ENCODE data around the gene TBXT.
"Not testable (repeated sequence)": the region's sequence is repeated elsewhere in the genome, so short reads cannot be mapped to it uniquely, and the experiment has no call there.

TBXT gene

GRCh38 chr6:166201878-166202277 is 34.2 kb upstream of the TBXT start:
- Histone ChIP-seq H3K27ac (no peak overlapping the region), H3K9me3 (no peaks in the 10 kb centered on the region), H3K4me3 (no peak overlapping the region), H3K4me1 (peaks cover 18% of the 10 kb centered on the region; the same call in 1 of the 2 replicates), H3K36me3 (no peaks in the 10 kb centered on the region), H4K20me1 (no peaks in the 10 kb centered on the region), H3K27me3 (no peaks in the 10 kb centered on the region), H3K4me2 (peak overlapping the region; percentile 17; the same call in 1 of the 2 replicates), H3K9ac (no peak overlapping the region)
- no peak for TF ChIP-seq Cebpa-rat (IDR thresholded peaks at IDR 0.05)

DNA sequence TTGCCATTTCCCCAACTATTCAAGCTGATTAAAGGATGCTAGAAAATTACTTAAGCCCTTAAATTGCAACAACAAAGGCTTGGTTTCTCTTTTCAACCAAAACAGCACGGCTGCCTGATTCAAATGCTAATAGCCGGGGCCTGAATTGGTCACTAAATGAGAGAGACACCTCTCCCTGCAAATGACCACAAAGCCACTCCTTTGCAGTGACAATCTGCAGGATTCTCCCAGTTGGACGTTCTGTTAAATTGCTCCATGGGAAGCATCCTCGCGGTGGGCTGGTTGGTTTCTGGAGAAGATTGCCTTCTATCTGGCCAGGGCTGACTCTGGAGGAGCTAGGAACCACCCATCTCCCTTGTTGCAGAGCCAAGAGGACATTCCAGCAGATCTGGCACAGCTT is 29.7 kb upstream of the TBXT start:
- H3K9ac ChIP-seq = no peak overlapping the region

GRCh38 chr6:166195860-166196238 is 28.2 kb upstream of the TBXT start:
- H3K27ac ChIP-seq = no peak overlapping the region
- H3K36me3 ChIP-seq = no peaks in the 10 kb centered on the region
- H3K27me3 ChIP-seq = no peaks in the 10 kb centered on the region
- no peaks in the 10 kb centered on the region for H3K4me1 ChIP-seq
- no peak overlapping the region for H3K4me2 ChIP-seq
- no peak overlapping the region for H3K4me3 ChIP-seq
- no peak overlapping the region for H3K9ac ChIP-seq
- no peak for TF ChIP-seq Cebpa-rat (IDR thresholded peaks at IDR 0.05)
- no peaks in the 10 kb centered on the region for H3K9me3 ChIP-seq
- H4K20me1 ChIP-seq = no peaks in the 10 kb centered on the region

More for the DNA sequence above, 29.7 kb upstream of the TBXT start:
- Histone ChIP-seq H3K27me3 (no peaks in the 10 kb centered on the region), H3K4me1 (peaks cover 7% of the 10 kb centered on the region; the same call in 1 of the 2 replicates), H3K4me2 (no peak overlapping the region), H3K36me3 (no peaks in the 10 kb centered on the region), H4K20me1 (no peaks in the 10 kb centered on the region), H3K9me3 (no peaks in the 10 kb centered on the region), H3K4me3 (no peak overlapping the region), H3K27ac (no peak overlapping the region)
- TF ChIP-seq Cebpa-rat (IDR thresholded peaks at IDR 0.05) = no peak

GRCh38 chr6:166194914-166195859 is 27.5 kb upstream of the TBXT start:
- H3K4me1 ChIP-seq = no peaks in the 10 kb centered on the region
- H4K20me1 ChIP-seq = no peaks in the 10 kb centered on the region
- no peak overlapping the region for H3K4me3 ChIP-seq
- no peak overlapping the region for H3K27ac ChIP-seq
- no peak overlapping the region for H3K4me2 ChIP-seq
- H3K9me3 ChIP-seq = no peaks in the 10 kb centered on the region
- no peak overlapping the region for H3K9ac ChIP-seq
- H3K36me3 ChIP-seq = no peaks in the 10 kb centered on the region
- TF ChIP-seq Cebpa-rat (IDR thresholded peaks at IDR 0.05) = no peak
- H3K27me3 ChIP-seq = no peaks in the 10 kb centered on the region

- no peak for TF ChIP-seq Cebpa-rat (IDR thresholded peaks at IDR 0.05)
- Histone ChIP-seq H3K4me2 (no peak overlapping the region), H3K36me3 (no peaks in the 10 kb centered on the region), H3K9me3 (no peaks in the 10 kb centered on the region), H3K4me3 (no peak overlapping the region), H4K20me1 (no peaks in the 10 kb centered on the region), H3K9ac (no peak overlapping the region), H3K27me3 (no peaks in the 10 kb centered on the region), H3K27ac (no peak overlapping the region), H3K4me1 (no peaks in the 10 kb centered on the region)
Observed at GRCh38 chr6:166192557-166192956, 24.9 kb upstream of the TBXT start.

GRCh38 chr6:166192136-166192535 is 24.5 kb upstream of the TBXT start:
- no peak overlapping the region for H3K4me3 ChIP-seq
- no peaks in the 10 kb centered on the region for H4K20me1 ChIP-seq
- no peak for TF ChIP-seq Cebpa-rat (IDR thresholded peaks at IDR 0.05)
- no peaks in the 10 kb centered on the region for H3K27me3 ChIP-seq
- H3K9me3 ChIP-seq = peaks cover 2% of the 10 kb centered on the region; the same call in 1 of the 2 replicates
- no peaks in the 10 kb centered on the region for H3K4me1 ChIP-seq
- H3K36me3 ChIP-seq = no peaks in the 10 kb centered on the region
- H3K27ac ChIP-seq = no peak overlapping the region
- no peak overlapping the region for H3K4me2 ChIP-seq
- H3K9ac ChIP-seq = no peak overlapping the region

DNA sequence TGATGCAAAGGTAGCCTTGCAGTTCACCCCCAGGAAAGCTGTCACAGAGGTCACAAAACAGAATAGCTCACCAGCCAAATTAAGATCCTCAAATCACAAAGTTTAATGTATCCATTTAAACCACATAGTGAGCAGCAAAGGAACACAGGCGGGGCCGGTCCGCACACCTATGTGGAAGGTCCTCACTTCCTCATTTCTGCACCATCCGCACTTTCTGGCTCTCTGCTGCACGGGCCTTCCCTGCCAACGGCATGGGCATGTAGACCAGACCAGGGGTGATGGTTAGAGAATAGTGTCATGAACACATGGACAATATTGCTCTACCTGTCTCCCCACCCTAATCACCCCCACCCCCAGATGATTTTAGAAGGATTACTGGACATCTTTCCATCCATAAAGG is 12.1 kb upstream of the TBXT start:
- TF ChIP-seq Cebpa-rat (IDR thresholded peaks at IDR 0.05) = no peak
- Histone ChIP-seq H3K4me3 (no peak overlapping the region), H3K9me3 (no peaks in the 10 kb centered on the region), H3K27ac (no peak overlapping the region), H3K4me1 (no peaks in the 10 kb centered on the region), H3K9ac (no peak overlapping the region), H3K36me3 (no peaks in the 10 kb centered on the region), H3K27me3 (no peaks in the 10 kb centered on the region), H4K20me1 (no peaks in the 10 kb centered on the region), H3K4me2 (no peak overlapping the region)

GRCh38 chr6:166176106-166176505 is 8.5 kb upstream of the TBXT start:
- Histone ChIP-seq H3K27ac (no peak overlapping the region), H3K4me2 (no peak overlapping the region), H3K36me3 (no peaks in the 10 kb centered on the region), H3K27me3 (no peaks in the 10 kb centered on the region), H3K4me3 (no peak overlapping the region), H3K9ac (no peak overlapping the region), H4K20me1 (no peaks in the 10 kb centered on the region), H3K4me1 (peaks cover 33% of the 10 kb centered on the region), H3K9me3 (no peaks in the 10 kb centered on the region)
- no peak for TF ChIP-seq Cebpa-rat (IDR thresholded peaks at IDR 0.05)

DNA sequence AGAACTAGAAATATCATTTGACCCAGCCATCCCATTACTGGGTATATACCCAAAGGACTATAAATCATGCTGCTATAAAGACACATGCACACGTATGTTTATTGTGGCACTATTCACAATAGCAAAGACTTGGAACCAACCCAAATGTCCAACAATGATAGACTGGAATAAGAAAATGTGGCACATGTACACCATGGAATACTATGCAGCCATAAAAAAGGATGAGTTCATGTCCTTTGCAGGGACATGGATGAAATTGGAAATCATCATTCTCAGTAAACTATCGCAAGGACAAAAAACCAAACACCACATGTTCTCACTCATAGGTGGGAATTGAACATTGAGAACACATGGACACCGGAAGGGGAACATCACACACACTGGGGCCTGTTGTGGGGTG is 7.4 kb upstream of the TBXT start:
- H3K27me3 ChIP-seq, H3K27ac ChIP-seq, H3K9ac ChIP-seq, H3K4me3 ChIP-seq, H3K4me2 ChIP-seq, H3K9me3 ChIP-seq, H3K36me3 ChIP-seq, H4K20me1 ChIP-seq: not testable (repeated sequence)
- peaks cover 34% of the 10 kb centered on the region for H3K4me1 ChIP-seq

GRCh38 chr6:166174031-166174430 is 6.4 kb upstream of the TBXT start:
- Histone ChIP-seq H3K27me3 (no peaks in the 10 kb centered on the region), H3K4me1 (peaks cover 34% of the 10 kb centered on the region), H3K9ac (no peak overlapping the region), H3K36me3 (no peaks in the 10 kb centered on the region), H3K9me3 (peaks cover 8% of the 10 kb centered on the region), H4K20me1 (no peaks in the 10 kb centered on the region), H3K4me3 (no peak overlapping the region), H3K27ac (no peak overlapping the region), H3K4me2 (peak overlapping the region; percentile 74)
- no peak for TF ChIP-seq Cebpa-rat (IDR thresholded peaks at IDR 0.05)
